Nucleus accumbens (tissue), 56 donors: ENCODE results near the gene MBD5.
"Not testable (repeated sequence)": the region's sequence is repeated elsewhere in the genome, so short reads cannot be mapped to it uniquely, and the experiment has no call there.

Experiments used
- DNase-seq, 56 donors: peaks; one replicate each; lab custom pipeline; 2025; lab: John Stamatoyannopoulos, UW

The MBD5 gene

GRCh38 chr2:148021059-148021861 lies at the start of gene MBD5:
Gene MBD5, plus strand, starts transcription at chr2:148021091.
- peak in 33 of 56 donors; percentile 15 to 79 (median 56) for DNase-seq

GRCh38 chr2:147976102-147976501 lies 44.8 kb upstream of the MBD5 start:
- DNase-seq: no peak

GRCh38 chr2:147977679-147978078 lies 43.2 kb upstream of the MBD5 start:
- no peak for DNase-seq

- DNase-seq: no peak
Measured at GRCh38 chr2:147980940-147981528, 39.9 kb upstream of the MBD5 start.

GRCh38 chr2:147989102-147989501 lies 31.8 kb upstream of the MBD5 start:
- no peak for DNase-seq

- peak in 2 of 56 donors; percentile 2 to 24 for DNase-seq
Measured at GRCh38 chr2:147989809-147990403, 31.0 kb upstream of the MBD5 start.

GRCh38 chr2:147994965-147995364 lies 25.9 kb upstream of the MBD5 start:
- DNase-seq: not testable (repeated sequence)

GRCh38 chr2:147996828-147997227 lies 24.1 kb upstream of the MBD5 start:
- DNase-seq: no peak

GRCh38 chr2:147998203-147998602 lies 22.7 kb upstream of the MBD5 start:
- no peak for DNase-seq

- DNase-seq: no peak
Measured at GRCh38 chr2:147999126-147999525, 21.8 kb upstream of the MBD5 start.

GRCh38 chr2:148000095-148000494 lies 20.8 kb upstream of the MBD5 start:
- DNase-seq: no peak

GRCh38 chr2:148002420-148002819 lies 18.5 kb upstream of the MBD5 start:
- not testable (repeated sequence) for DNase-seq

- DNase-seq: no peak
Measured at GRCh38 chr2:148006249-148007007, 14.5 kb upstream of the MBD5 start.

GRCh38 chr2:148007219-148007900 lies 13.5 kb upstream of the MBD5 start:
- DNase-seq: no peak

GRCh38 chr2:148008411-148008810 lies 12.5 kb upstream of the MBD5 start:
- not testable (repeated sequence) for DNase-seq

- no peak for DNase-seq
Measured at GRCh38 chr2:148013876-148014275, 7.0 kb upstream of the MBD5 start.

GRCh38 chr2:148014616-148015015 lies 6.3 kb upstream of the MBD5 start:
- DNase-seq: no peak

GRCh38 chr2:148020111-148021058 lies 506 bp upstream of the MBD5 start, which contains the start of gene ORC4:
Gene ORC4, minus strand, starts transcription at chr2:148020737. Its CDS starts 44,779 bp downstream, at chr2:147975958.
- DNase-seq: peak; percentile 89 to 99 (median 98)

- peak in 4 of 56 donors; percentile 1 to 28 (median 18) for DNase-seq
Measured at GRCh38 chr2:148021886-148022285, 995 bp downstream of the MBD5 start.
